RKO (cell line): ENCODE data around the gene PIK3C2G.
A peak's percentile ranks its signal among the peaks of the same experiment; 100 is the strongest.

ENCODE experiments used
- DNase-seq: peaks from one replicate; pipeline ENCODE4 v3.0.0-alpha.2; 2016; ENCODE audit warnings: low spot score

Gene PIK3C2G

DNA sequence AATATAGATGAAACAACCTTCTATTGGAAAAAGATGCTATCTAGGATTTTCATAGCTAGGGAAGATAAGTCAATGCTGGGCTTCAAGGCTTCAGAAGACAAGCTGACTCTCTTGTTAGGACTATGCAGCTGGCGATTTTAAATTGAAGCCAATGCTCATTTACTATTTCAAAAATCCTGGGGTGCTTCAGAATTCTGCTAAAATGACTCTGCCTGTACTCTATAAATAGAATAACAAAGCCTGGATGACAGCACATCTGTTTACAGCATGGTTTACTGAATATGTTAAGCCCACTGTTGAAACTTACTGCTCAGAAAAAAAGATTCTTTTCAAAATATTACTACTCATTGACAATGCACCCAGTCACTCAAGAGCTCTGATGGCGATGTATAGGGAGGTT lies 155.1 kb downstream of the PIK3C2G start:
- no peak for DNase-seq

DNA sequence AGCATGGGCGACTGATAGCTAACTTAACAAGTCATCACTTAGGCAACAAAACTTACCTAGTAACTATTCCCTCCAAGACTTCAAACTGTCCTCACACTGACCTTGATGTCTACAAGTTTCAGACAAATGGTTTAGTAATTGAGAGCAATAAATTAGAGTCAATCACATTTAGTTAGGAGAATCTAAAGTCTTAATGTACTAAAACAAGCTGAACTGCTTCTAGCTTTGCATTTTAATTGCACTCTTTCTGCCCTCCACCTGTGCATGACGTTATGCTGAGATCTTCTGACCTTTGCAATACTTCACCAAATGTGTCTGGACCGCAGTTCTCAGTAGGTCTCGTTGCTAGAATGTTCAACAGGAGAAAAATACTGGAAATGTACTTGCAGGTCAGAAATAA lies 158.0 kb downstream of the PIK3C2G start:
- no peak for DNase-seq

DNA sequence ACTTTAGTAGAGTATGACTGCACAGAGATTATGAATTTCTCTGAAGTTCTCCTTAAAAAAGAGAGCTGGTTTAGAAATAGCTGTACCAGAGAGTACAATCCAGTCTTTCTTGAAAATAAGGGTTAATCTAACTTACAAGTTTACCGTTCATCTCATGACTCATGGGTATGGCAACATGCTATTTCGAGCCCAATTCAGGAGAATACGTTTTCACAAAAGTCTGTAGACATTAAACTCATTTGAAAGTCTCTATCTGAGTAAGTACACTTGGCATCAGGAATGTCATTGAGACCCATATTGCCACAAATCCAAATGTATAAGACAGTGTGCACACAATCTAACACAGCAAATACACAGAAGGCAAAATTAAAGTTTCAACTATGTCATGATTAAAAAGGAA lies 160.5 kb downstream of the PIK3C2G start:
- DNase-seq, result no peak

DNA sequence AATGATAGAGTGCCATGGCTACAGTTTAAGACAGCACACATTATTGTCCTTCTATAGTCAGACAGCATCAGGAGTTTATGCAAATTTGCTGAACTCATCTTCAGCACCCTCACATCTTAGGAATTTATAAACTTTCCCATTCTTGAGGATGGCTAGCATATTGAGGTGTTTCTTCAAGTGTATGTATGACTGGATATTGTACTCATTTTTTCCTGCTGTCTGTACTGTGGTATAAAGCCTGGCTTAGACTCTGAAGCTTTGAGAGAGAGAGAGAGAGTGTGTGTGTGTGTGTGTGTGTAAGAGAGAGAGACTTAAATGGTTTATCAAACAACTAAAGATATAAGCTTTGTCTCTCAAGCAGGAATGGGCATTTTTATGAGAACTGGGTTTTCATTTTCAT lies 161.6 kb downstream of the PIK3C2G start:
- peak; percentile 12 for DNase-seq

DNA sequence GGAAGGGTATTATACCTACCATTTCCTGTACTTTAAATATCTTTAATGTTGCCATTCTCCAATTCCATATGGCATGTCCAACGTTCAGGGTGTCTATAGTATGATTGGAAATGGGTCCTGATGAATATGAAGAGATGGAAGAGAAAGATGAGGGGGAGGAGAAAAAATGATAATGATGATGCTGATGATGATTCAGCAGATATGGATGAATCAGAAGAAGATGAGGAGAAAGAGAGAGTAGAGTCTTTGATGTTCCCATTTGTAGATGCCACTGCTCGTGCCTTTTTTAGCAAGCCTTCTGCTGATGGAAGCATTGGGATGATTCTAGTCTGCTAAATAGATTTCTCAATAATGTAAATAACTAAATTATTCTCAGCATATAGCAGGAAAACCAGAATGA lies 163.5 kb downstream of the PIK3C2G start:
- DNase-seq, result no peak

DNA sequence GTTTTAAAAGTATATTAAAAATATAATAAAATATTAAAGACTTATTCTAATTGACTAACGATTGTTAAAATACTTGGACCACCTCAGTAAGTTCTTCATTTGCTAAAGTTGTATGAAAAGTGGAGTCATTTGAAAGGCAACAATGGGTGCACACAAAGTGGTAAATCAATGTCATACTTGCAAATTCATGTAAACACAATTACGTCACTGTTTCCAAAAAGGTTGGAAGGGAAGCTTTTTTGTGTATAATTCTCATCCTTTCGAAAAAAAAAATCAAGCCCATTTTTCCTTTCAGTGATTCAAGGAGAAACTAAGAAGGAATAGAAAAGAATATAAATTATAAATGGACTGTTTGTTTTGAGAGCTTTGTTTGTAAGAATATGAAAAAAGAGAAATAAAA lies 166.2 kb downstream of the PIK3C2G start:
- DNase-seq, result no peak

DNA sequence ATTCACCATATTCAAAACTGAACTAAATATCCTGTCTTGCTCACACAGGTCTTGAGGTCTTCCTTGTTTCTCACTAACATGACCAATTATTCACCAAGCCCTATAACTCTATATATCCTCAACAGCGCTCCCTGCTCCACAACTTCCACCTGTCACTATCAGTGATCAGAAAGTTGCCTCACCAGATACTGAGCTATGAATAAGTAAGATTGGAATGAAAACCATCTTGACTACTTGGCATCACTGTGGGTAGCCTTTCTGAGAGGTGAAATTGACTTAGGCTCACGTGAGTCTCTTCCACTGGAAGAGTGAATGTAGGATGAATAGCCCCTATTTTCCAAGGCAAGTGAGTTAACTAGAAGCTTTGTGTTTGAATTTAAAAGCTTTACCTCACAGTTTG lies 167.1 kb downstream of the PIK3C2G start:
- DNase-seq, result no peak

DNA sequence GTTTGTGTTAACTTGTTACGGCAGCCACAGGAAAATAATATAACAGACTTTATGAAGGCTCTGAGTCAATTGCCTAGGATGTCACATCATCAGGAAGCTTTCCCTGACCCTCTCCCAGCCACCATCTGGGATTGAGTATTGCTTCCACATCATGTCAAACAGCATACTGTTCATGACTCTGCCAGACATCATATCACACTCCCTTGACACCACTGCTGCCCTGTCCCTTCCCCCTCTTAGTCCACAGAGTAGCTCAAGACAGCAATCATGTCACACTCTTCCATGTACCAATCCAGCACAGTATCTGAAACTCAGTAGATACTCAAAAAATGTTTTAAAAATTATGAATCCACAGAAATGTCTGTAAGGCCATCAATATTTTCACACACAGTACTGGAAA lies 168.0 kb downstream of the PIK3C2G start:
- DNase-seq, result no peak

DNA sequence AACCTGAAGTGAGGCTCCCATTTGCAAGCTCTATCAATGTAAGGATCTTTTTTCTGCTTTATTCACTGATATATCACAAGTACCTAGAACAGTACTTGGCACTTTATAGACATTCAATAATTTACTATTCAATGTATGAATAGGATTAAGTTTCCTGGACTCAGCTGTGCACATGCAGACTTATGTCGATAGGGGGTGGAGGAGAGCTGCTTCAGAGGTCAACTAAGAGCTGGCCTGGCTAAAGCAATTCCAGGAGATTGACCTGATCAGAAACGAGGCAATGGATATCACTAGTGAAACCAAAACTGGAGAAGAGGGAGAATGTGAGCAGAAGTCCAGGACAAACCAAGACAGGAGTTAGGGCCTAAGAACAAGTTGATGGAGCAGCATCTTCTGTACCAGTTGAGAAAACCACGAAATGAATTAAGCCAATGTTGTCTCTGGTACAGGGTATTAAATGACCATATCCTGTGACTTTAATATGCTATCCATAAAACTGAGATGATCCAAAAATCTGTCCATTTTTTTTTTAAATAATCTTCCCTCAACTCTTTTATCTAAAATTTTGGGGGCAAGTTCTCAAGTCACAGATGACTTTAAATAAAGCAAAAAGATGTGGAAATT lies 169.2 kb downstream of the PIK3C2G start:
- DNase-seq, result peak; percentile 42

DNA sequence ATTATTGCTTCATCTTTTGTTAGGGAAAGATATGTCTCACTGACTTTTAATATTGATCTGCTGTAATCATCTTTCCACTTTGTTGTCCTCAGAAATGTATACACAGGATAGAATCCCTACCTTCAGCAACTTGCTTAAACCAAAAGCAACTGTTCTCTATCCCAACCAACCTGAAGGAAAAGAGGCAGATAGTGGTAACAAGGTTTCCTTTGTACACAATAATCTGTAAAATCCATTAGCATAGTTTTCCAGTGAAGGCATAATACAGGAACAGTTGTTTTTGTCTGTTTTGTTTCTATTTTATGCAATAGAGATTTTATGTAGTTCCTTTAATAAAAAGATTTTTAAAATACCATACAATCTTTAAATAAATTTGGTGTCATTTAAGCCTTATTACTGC lies 170.5 kb downstream of the PIK3C2G start:
- no peak for DNase-seq

DNA sequence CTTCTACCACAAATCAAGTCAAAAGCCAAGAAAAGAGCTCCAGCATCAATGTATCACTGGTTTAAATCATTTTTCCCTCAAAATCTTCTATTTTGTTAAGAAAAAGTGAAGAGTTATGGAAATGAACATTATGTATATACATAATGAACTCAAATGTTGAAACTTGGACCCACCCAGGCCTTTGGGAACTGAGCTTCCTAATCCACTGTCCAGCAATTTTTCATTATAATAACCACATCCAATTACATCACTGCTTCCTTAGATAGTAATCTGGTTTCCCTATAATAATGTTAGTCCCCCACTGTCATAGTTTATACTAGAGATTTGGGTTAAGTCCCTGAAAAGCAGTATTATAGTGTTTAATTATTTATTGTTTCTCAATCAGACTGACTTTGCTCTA lies 170.9 kb downstream of the PIK3C2G start:
- DNase-seq, result no peak

DNA sequence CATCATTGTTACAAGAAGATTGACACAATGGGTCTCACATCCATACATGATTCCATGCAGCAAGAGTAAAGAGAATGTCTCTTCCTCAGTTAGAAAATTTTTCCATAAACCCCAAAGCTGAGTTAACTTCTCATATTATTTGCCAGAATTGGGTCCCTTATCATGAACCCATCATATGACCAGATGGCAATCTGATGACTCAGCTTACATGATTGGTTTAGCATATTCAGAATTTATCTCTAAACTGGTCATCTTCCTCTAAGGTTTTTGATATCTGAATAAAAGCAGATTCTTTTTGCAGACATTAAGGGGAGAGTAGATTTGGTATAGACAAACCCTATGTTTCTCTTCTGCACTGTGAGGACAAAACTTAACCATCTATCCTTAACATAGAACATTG lies 174.9 kb downstream of the PIK3C2G start:
- no peak for DNase-seq

DNA sequence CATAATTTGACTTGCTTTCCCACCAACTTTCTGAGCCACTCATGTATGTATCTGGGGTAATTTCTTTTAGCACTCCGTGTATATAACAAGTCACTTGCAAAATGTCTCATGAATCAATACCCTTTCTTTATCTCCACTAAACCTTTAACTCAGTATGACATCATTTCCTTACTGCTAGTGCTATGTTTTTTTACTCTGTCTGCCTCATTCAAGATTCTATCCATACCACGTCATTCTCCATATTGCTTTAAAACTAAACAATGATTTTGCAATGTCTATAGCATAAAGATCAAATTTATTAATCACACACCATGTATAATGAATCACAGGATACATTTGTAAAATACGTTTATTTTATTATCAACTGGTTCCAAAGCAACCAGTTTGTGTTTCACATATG lies 178.2 kb downstream of the PIK3C2G start:
- peak; percentile 24 for DNase-seq

DNA sequence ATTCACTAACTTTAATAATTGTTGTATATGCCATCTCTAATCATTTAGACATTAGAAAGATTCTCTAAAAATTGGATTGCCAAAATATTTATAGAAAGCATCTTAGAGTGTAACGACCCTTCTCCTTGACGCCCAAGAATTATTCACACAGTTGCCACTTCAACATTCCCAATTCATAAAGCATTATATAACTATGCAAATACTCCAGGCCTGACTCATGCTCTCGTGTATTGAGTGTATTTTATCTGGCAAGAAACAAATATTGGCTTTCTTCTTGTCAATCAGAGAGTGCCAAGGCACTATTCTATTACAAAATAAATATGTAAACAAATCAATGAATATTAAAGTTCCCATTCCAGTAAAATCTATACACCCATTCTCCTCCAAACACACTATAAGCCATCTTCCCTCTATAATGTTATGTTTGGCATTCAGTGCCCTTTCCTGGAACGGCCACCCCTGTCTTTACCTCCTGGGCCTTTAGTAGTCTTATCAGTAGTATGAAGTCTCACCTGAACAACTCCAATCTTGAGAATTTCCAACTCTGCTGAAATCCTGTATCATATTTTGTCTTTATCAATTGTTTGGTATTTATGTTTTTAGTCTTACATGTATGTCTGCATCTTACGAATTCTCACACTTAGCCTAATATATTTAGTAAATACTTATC lies 182.6 kb downstream of the PIK3C2G start:
- DNase-seq, result no peak

DNA sequence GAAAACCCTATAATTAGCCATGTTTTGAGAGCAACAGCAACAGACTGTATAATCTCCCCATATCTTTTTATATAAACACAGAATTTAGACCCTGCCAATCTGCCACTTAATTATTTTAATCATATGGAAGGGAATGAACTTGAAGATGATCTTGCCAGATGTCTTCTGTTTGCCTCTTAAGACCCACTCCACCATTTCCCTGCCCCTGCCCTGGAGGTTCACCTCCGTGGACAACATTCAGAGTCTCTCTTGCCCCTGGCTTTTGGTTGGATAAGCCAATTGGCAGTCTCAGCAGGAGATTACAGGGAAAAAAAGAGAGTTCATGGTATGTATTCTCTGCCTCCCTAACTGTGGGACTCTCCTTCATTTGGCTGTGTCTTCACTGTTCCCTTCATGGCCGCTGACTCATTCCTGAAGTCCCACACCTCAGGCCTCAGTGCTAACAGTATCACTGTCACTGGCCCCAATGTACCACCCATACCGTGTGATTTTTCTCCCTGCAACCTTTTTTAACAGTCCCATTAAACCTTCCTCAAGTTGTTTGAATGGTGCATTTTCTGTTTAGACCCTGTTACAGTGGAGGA lies 184.8 kb downstream of the PIK3C2G start:
- DNase-seq, result no peak

DNA sequence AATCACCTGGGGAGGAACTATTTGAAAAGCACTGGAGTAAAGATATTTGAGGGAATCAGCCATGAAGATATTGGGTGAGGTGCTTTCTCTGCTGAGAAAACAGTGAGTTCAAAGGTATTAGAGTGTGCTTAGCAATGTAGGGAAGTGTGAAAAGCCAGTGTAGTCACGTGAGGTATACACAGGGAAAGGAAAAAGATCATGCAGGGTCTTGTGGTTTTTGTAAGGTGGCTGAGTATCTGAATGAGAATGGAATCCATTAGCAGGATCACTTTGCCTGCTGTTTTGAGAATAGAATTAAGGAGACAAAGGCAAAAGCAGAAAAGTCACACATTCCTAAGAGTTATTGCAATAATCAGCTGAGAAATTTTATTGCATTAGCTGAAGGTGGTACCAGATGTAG lies 193.0 kb downstream of the PIK3C2G start:
- no peak for DNase-seq

DNA sequence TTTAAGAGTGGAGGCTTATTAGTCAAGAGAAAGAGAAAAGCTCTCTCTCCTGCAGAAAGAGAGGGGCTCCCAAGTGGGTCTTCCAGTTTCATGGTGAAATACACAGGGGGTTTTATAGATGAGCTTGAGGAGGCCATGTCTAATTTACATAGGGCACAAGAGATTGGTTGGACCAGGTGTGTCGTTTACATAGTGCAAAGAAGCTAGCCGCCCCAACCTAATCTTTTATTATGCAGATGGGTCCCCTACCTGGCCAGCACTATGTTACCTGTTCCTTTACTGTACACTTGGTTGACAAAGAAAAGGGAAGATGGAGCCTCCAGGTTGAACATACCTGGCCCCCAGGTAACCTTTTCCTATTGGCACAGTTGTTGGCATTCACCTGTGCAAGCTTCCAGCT lies 195.0 kb downstream of the PIK3C2G start:
- no peak for DNase-seq

DNA sequence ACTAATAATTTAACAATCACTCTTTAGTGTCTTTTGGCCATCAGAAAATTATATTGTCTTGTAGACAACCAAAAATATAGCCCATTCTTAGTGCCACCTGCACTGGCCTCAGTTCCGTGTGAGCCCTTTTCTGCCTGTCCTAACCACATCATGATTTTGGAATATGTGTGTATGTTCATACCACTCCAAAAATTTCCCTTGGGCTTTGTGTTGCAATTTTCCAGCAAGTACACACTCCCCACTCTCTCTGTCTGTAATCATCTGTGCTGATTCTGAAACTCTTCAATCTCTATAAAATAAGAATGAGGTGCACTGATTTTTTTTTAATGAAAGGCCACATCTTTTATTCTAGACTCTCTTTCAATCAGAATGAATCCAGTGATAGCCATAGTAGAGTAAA lies 196.0 kb downstream of the PIK3C2G start:
- DNase-seq, result no peak

DNA sequence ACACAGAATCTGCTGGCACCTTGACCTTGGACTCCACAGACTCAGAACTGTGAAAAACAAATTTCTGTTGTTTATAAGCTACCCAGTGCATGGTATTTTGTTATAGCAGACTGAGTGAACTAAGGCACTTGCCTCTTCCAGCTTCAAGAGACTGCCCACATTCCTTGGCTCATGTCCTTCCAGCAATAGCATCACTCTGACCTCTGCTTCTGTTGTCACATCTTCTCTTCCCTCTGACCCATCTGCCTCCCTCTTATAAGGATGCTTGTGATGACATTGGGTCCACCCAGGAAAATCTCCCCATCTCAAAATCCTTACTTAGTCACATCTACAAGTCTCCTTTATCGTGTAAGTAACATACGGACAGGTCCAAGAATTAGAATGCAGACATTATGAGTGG lies 200.4 kb downstream of the PIK3C2G start:
- DNase-seq, result no peak

DNA sequence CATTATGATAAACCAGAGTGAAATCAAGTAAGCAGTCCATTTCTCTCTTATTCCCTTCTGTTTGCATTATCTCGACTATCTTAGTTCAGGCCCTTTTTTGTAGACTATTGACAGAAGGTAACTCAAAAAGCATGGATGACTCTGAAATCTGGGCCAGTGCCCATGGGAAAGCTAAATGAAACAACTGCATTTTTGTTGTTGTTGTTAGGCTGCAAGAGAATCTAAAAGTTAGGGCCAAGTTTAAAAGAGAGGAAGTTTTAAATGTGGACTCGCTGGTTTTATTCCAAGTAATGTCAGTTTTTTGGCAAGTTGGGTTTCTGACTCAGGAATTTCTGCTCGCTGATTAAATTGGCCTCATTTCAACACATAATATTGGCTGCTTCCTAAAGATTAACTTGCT lies 201.1 kb downstream of the PIK3C2G start:
- no peak for DNase-seq

DNA sequence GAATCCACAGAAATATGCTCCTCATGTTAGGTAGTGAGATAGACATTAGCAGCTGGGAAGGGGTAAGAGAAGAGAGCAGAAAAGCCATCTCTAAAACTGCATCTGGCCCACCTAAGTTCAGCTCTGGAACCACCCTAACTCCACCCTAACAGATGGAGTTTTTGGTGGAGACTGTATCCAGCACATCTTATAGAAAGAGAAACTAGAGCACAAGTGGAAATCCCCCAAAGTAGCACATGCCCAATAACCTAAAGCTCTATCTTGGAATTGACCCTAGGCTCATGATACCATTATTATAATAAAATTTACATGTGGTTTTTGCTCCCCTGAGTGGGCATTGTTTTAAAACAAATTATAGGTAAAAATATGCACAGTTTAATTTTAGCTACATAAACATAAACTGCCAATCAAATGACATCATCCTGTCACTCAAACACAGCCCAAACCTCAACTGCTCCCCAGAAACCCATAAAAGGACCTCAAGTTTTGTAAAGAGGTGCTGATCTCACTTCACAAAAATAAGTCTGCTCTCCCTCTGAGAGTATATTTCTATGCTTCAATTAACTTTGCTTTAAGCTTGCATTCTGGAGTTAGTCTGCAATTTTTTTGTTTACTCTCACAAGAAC lies 206.4 kb downstream of the PIK3C2G start:
- no peak for DNase-seq

DNA sequence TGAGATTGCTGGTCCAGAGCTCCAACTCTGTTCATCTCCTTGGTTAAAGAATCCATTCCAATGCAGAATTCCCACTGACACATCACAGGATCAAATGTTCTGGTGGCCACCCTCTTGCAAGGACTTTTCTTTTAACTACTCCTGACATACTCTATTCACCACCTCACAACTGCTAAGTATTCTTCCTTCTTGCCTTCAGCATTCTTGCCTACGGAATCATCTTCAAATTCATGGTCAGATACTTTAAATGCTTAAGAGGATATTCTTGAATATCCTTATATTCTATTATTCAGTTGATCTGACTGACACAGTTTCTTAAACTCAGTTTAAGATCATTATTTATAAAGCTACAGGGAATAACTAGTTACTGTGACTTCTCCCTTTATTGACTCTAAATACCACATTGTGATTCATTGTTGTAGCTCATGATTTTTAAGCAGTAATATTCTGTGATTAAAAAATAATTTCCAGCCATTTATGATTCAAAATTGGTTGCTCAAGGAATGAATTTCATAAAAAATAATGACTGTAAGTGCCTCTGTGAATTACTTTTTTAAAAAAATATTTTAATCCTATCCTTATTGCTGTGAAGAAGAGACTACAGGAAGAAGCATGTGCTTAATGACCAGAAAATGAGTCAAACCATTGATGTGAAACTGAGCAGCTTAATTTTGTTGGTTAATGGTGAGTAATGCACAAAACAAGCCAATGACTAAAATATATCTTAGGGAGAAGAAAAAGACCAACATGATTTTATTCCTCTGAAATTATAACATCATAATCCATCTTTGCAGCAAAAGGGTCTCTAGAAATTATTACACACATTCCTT lies 207.1 kb downstream of the PIK3C2G start:
- peak; percentile 21 for DNase-seq

DNA sequence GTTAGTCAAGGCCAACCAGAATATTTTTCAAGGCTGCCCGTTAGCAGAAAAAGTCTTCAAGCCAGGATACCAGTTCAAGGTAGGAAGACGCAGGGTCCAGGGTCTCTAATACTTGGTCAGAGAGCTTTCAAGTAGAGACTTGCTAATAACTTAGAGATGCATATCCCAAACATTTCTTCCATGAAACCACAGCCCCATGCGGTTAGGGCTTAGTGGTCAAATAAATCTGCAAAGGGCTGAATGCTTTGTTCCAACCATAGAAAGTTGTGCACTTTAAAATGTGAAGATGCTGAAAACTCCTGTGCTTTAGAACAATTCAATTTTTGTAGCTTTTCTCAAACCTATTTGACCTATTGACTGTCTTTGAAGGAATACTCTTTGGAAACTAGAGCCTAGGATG lies 208.9 kb downstream of the PIK3C2G start:
- DNase-seq, result no peak
